Measurements from ENCODE around the gene NEB.
A peak's percentile ranks its signal among the peaks of the same experiment; 100 is the strongest.

NEB gene

GRCh38 chr2:151691631-151692030 is 42.6 kb downstream of the NEB start:
- DNase-seq = no peak

GRCh38 chr2:151688719-151689118 is 45.6 kb downstream of the NEB start:
- no peak for DNase-seq

- no peak for DNase-seq
Measured at GRCh38 chr2:151682459-151683003, 51.7 kb downstream of the NEB start.

- no peak for DNase-seq
Measured at GRCh38 chr2:151681051-151681450, 53.2 kb downstream of the NEB start.

- no peak for DNase-seq
Measured at GRCh38 chr2:151679994-151680393, 54.3 kb downstream of the NEB start.

GRCh38 chr2:151678849-151679248 is 55.4 kb downstream of the NEB start:
- no peak for DNase-seq

GRCh38 chr2:151673016-151673415 is 61.3 kb downstream of the NEB start:
- no peak for DNase-seq

GRCh38 chr2:151672277-151672676 is 62.0 kb downstream of the NEB start:
- no peak for DNase-seq

- DNase-seq = no peak
Measured at GRCh38 chr2:151670846-151671597, 63.3 kb downstream of the NEB start.

GRCh38 chr2:151670346-151670745 is 63.9 kb downstream of the NEB start:
- no peak for DNase-seq

- peak; percentile 19 to 20 for DNase-seq
Measured at GRCh38 chr2:151669585-151670081, 64.6 kb downstream of the NEB start.

GRCh38 chr2:151668737-151669136 is 65.5 kb downstream of the NEB start:
- no peak for DNase-seq

GRCh38 chr2:151665959-151666358 is 68.3 kb downstream of the NEB start:
- no peak for DNase-seq

GRCh38 chr2:151664520-151664919 is 69.8 kb downstream of the NEB start:
- DNase-seq = no peak

GRCh38 chr2:151661625-151662024 is 72.7 kb downstream of the NEB start:
- no peak for DNase-seq

GRCh38 chr2:151658081-151658480 is 76.2 kb downstream of the NEB start:
- DNase-seq = no peak

GRCh38 chr2:151657667-151658076 is 76.6 kb downstream of the NEB start:
- no peak for DNase-seq

GRCh38 chr2:151655663-151656398 is 78.4 kb downstream of the NEB start:
- DNase-seq = no peak

- no peak for DNase-seq
Measured at GRCh38 chr2:151654891-151655290, 79.4 kb downstream of the NEB start.

GRCh38 chr2:151654085-151654484 is 80.2 kb downstream of the NEB start:
- no peak for DNase-seq

- no peak for DNase-seq
Measured at GRCh38 chr2:151651274-151651673, 83.0 kb downstream of the NEB start.

- no peak for DNase-seq
Measured at GRCh38 chr2:151650456-151650855, 83.8 kb downstream of the NEB start.

- DNase-seq = no peak
Measured at GRCh38 chr2:151649966-151650365, 84.3 kb downstream of the NEB start.

GRCh38 chr2:151649400-151649799 is 84.9 kb downstream of the NEB start:
- no peak for DNase-seq

Measured in activated T-cell treated with anti-CD3 and anti-CD28 coated beads, Interleukin-2, amount 50 U/mL, for 48 hours (primary cell).